GM19035 (cell line): ENCODE results near the gene RENBP.

Experiments
- ATAC-seq: cut with Tn5 transposase; IDR thresholded peaks from one replicate; pipeline ENCODE4 v1.9.1; 2021; ENCODE audit not compliant: unreplicated experiment

The RENBP gene

GRCh38 chrX:153944140-153944799 is at the start of gene RENBP:
Gene RENBP, minus strand, starts transcription at chrX:153944643. Its CDS starts 33 bp downstream, at chrX:153944610.
- ATAC-seq: no peak

DNA sequence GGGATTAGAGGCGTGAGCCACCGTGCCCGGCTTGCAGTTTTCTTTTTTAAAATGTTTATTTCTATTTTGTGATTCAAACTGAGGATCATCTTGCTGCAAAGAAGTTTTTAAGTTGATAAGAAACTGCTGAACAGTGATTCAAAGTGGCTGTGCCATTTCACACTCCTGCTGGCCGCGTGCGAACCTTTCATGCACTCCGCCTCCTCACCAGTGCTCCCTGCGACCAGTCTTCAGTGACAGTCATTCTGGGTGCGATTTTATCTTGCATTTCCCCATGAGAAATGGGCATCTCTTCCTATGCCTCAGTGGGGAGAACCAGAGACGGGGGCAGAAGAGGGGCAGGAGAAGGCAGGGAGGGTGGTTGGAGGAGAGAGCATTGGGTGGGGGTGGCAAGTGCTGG is 49.5 kb upstream of the RENBP start:
- ATAC-seq: no peak

DNA sequence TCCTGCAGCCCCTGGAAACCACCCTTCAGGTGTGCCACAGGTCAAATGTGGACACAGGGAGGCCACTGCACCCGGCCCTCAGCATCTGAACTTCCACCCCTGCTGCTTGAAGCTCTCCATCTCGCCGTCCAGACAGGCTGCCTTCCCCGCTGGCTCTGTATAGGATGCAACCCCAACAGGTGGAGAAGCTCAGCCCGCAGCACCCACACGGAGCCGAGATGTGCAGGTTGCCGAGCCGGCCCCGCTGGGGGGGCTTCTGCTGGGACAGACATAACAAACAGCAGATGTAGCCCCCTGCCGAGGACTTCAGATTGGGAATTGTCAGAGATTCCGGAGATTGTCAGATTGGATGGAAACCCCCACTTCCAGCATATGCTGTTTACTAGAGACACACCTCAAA is 48.6 kb upstream of the RENBP start:
- no peak for ATAC-seq

DNA sequence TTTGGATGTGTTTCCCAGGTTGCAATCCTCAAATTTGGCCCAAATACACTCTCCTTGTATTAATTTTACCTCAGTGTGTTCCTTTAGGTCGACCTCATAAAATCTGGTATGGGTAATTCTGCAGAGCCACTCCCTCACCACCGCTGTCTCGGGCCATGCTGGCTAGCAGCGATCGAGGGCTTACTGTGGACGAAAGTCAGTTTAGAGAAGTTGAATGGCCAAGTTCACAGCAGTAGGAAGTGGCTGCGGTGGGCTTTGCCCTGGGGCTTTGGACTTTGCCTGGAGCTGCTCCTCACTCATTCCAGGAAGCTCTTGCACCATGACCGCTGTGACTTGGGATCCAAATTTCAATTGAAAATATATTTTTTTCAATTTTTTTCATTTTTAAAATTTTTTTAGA is 47.7 kb upstream of the RENBP start:
- ATAC-seq: no peak

DNA sequence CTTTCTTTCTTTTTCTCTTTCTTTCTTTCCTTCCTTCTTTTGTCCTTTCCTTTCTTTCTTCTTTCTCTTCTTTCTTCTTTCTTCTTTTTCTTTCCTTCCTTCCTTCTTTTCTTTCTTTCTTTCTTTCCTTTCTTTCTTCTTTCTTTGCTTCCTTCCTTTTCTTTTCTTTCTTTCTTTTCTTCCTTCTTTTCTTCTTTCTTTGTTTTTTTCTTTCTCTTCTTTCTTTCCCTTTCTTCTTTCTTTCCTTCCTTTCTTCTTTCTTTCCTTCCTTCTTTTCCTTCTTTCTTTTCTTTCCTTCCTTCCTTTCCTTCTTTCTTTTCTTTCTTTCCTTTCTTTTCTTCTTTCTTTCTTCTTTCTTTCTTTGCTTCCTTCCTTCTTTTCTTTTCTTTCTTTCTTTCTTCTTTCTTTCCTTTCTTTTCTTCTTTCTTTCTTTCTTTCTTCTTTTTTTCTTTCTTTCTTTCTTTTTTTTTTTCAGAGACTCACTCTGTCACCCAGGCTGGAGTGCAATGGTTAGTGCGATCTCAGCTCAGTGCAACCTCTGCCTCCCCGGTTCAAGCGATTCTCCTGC is 46.7 kb upstream of the RENBP start:
- no peak for ATAC-seq

DNA sequence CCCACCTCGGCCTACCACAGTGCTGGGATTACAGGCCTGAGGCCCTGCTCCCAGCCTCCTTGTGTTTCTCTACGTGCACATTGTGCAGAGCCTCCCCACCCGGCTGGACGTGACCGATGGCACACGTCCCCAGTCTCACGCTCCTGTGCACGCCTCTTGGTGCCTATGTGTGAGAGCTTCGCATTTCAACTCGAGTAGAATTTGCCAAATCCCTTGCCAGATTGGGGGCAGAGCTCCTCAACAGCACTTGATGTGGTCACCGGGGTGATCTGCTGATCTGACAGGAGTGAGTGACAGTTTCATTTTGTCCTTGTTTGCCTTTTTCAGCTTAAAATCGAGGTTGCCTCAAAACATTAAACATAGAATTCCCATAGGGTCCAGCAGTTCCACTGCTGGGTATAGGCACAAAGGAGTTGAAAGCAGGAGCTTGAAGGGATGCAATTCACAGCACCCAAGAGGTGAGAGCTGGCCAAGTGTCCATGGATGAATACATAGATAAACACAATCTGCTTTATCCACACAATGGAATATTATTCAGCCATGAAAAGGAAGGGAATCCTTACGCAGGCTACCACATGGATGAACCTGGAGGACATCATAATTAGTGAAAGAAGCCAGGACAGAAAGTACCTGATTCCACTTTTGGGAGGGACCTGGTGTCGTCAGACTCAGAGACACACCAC is 45.7 kb upstream of the RENBP start:
- ATAC-seq: no peak

DNA sequence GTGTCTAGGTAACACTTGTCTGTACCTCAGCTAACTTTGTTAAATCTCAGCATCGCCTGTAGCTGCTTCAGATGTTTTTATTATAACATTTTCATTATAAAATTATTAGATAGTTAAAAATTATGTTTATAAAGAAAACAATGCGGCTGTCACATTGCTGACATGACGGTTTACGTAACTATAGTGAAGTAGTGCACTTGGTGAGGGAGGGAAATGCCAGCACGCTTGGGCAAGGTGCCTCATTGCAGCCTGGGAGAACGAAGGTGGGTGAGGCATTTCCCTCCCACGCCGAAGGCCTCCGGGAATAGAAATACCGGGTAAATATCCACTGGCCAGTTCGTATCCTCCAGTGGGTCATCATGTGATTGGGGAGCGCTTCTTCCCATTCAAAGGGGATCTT is 44.0 kb upstream of the RENBP start:
- ATAC-seq: no peak

- ATAC-seq: no peak
Measured at GRCh38 chrX:153984351-153985178, 40.1 kb upstream of the RENBP start.

DNA sequence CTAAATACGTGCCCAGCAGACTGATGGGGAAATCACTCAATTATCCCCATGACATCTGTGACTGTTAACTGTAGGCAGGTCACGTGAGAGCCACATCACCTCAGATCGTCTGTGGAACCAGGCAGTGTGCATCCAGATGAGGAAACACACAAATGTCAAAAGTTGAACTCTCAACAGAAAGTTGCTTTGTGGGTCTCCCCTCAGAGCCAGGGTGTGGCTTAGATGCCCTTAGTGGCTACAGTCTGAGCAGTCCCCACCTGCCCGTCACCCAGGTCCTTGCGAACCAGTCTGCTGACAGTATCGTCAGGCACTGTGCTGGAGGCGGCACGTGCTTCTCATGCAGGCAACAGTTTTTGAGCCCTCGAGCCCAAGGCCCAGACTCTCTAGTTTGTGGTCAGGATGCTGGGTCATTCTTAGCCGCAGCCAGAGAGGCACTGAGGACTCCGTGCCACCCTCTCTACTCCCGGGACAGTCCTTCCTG is 38.9 kb upstream of the RENBP start:
- no peak for ATAC-seq

- ATAC-seq: no peak
Measured at GRCh38 chrX:153981771-153982533, 37.5 kb upstream of the RENBP start.

DNA sequence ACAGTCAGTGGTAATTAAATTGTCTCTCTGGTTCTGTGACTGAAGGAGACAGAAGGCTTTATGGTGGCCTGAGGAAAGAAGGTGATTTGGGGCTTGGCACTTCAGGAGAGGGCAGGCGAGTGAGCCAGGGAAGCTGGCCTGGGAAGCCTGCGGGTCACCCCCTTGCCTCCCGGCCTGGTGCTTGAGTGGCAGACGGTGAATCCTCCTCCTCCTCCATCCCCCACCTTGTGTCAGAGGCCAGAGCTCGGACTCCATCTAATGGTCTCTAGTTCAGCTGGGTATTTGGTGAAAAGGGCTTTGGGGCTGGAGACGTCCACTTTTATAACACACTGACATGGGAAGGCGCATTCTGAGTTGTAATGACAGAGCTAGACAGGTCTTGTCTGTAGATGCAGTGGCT is 36.8 kb upstream of the RENBP start:
- ATAC-seq: no peak

- peak; percentile 55 for ATAC-seq
Measured at GRCh38 chrX:153980394-153980793, 36.0 kb upstream of the RENBP start.

- no peak for ATAC-seq
Measured at GRCh38 chrX:153974726-153975286, 30.4 kb upstream of the RENBP start.

DNA sequence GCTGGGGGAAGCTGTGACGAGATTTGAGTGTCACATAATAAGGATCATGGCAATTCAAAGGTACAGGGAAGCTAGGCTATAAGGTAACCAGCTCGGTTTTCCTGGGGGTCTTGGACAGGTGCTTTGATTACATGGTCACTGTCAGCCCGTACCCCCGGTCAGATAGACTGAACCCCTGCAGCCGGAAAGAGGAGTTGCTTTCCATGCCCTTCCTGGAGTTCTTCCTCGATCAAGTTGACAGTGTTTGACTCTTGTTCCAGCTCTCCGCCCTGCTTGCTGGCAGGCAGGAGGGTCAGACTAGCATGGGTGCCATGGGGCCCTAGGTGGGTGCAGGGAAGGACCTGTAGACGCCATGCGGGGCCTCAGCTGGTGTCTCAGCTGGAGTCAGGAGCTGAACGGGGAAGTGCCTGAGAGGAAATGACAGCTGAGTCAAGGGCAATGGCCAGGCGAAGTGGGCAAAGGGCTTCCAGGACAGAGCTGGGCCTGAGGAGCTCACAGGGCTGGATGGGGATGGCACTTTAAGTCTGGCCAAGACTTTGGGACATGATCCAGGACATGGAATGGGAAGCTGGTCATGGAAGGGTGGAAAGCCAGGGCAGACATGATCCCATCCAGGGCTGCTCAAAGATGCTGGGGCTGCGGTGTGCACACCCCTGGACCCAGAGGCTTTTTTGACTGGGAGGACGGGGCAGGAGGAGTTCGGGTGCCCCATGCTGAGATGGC is 29.7 kb upstream of the RENBP start:
- ATAC-seq: no peak

DNA sequence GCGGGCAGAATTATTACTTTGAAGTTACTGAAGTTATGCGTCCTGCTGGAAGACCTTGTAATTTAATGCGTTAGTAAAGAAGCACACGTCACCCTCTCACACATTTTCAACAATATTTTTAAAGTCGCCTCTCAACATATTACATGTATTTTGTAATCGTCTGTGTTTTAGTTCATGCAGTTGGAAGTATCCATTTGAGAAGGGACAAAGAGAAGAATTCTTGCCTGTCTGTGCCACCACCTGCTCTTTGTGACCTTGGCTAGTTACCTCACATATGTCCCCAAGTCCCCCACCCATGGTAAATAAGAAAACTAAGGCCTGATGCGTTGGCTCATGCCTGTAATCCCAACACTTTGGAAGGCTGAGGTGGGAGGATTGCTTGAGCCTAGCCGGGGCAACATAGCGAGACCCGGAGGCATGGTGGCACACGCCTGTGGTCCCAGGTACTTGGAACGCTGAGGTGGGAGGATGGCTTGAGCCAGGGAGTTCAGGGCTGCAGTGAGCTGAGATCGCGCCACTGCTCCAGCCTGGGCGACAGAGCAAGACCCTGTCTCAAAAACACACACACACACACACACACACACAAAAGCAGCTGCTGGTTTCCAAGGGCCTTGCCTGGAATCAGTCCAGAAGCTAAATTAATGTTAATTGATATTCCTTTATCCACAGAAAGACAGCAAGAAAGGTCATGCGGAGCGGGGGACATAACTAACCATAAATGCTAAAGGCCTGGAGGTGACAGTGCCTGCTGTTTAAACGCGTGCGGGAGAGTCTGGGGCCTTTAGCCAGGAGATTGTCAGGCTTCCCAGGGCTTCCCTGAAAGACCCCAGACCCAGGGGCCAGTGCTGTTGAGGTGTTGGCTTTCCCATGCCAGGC is 28.9 kb upstream of the RENBP start:
- ATAC-seq: no peak

DNA sequence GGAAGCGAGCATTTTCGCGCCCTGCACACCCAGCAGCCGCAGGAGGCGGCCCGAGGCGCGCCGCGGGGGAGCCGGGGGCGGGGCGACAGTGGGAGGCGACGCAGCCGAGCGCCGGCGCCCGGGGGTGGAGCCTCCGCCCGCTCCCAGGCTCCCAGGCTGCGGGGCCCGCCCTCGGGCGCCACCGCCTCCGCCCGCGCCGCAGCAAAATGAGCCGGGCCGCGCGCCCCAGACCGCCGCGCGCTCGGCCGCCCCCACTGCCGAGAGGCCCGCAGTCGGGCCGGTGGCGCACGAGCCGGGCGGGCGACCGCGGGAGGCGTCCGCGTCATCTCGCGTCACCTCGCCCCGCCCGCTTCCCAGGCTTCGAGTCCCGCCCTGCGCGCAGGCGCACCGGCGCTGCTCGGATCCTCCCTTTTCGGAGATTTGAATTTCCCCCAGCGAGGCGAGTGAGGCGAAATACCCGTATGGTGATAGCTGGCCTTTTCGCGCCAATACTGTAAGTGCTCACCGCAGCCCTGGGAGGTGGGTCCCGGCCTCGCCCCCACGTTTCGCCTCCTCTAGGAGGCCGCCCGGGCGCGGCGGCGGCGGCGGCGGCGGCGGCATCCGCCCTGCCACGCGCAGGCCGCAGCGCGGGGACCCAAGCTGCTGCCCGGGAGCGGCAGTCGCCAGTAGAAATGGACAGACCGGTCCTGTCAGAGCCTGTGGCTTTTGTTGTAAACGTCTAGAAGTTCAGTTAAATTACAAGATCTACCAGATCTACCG is 28.1 kb upstream of the RENBP start, which contains the start of gene TMEM187:
TSS of gene TMEM187 (plus strand) at position 387 of the 759 bp plus-strand sequence. CDS start 9,309 bp downstream, outside the sequence.
- ATAC-seq: peak; percentile 48

GRCh38 chrX:153971450-153972367 is 27.3 kb upstream of the RENBP start, which contains the start of gene HCFC1:
Gene HCFC1, minus strand, starts transcription at chrX:153971818. Its CDS starts 978 bp downstream, at chrX:153970840.
- peak; percentile 48 for ATAC-seq
